ENCODE data around the gene CDCA8. TPM values are rescaled to one million over a fixed set of nuclear protein-coding genes. Genes with fewer than 3 reads are reported as not detected.

Gene CDCA8
- polyA plus RNA-seq, 4 donors = 4.0 to 23.5 (median 7.6) TPM

DNA sequence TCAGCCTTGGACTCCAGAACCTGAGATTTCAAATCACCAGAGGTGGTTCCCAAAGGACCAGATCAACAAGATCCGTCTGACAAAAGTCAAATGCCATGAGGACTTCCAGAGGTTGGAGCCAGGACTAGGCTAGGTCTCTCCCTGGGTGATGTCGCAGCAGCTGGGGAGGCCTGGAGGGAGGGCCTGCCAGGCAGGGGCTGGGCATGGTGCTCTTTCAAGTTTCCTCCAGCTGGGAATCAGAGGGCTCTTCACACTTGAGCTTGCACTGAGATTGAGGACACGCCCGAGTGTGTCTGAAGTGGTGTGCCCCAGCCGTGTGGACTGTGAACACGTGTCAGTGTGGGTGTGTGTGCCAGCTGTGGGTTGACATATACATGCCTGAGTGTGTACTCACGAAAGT, 36.3 kb upstream of the CDCA8 start:
- 20 to 53% (median 46%) methylated on average over 7 of the region's 7 CpGs for WGBS, 3 donors
- no peak overlapping the region for H3K4me3 ChIP-seq (ENCODE audit: low read depth in 1 of 3, low read length in 3 of 3)
- no peaks in the 10 kb centered on the region for H3K36me3 ChIP-seq (ENCODE audit: control insufficient read depth in 3 of 3, insufficient read depth in 2 of 3, low read depth in 1 of 3, low read length in 3 of 3)
- H3K9me3 ChIP-seq (ENCODE audit: control insufficient read depth in 2 of 2, insufficient read depth in 1 of 2, low read depth in 1 of 2, low read length in 1 of 2) = no peaks in the 10 kb centered on the region
- FAIRE-seq = no peak
- no peaks in the 10 kb centered on the region for H3K4me1 ChIP-seq (ENCODE audit: control insufficient read depth in 3 of 3, insufficient read depth in 2 of 3, low read depth in 1 of 3, low read length in 2 of 3)
- no peak for DNase-seq
- no peak overlapping the region for H3K27ac ChIP-seq (ENCODE audit: low read depth in 1 of 3, low read length in 2 of 3)
- peaks cover 0 to 10% (median 5%) of the 10 kb centered on the region in 3 donors for H3K27me3 ChIP-seq (ENCODE audit: control insufficient read depth in 3 of 3, insufficient read depth in 3 of 3, low read length in 3 of 3)

DNA sequence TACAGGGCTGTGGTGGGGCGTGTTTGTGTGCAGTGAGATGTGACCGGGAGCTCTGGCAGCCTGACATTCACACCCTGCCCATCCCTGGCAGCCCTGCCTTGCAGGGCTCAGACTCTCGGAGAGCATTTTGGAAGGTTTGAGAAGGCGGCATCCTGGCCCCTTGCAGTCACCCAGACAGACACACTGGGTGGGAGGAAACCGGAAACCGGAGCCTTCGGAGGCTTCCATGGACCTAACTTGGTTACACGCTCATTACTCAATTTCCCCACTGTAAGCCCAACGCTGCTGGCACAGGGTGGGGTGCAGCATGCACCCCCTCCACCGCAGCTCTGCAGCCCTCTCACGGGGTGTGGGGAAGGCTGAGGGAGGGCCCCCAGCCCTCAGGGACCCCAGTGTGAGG, 35.4 kb upstream of the CDCA8 start:
- WGBS, 3 donors = 78 to 79% (median 79%) methylated on average over 11 of the region's 11 CpGs
- Histone ChIP-seq H3K36me3 (ENCODE audit: control insufficient read depth in 3 of 3, insufficient read depth in 2 of 3, low read depth in 1 of 3, low read length in 3 of 3) (no peaks in the 10 kb centered on the region), H3K27ac (ENCODE audit: low read depth in 1 of 3, low read length in 2 of 3) (no peak overlapping the region), H3K4me1 (ENCODE audit: control insufficient read depth in 3 of 3, insufficient read depth in 2 of 3, low read depth in 1 of 3, low read length in 2 of 3) (no peaks in the 10 kb centered on the region), H3K9me3 (ENCODE audit: control insufficient read depth in 2 of 2, insufficient read depth in 1 of 2, low read depth in 1 of 2, low read length in 1 of 2) (no peaks in the 10 kb centered on the region), H3K4me3 (ENCODE audit: low read depth in 1 of 3, low read length in 3 of 3) (no peak overlapping the region), H3K27me3 (ENCODE audit: control insufficient read depth in 3 of 3, insufficient read depth in 3 of 3, low read length in 3 of 3) (peaks cover 0 to 10% (median 5%) of the 10 kb centered on the region in 3 donors)
- no peak for DNase-seq
- FAIRE-seq = no peak

DNA sequence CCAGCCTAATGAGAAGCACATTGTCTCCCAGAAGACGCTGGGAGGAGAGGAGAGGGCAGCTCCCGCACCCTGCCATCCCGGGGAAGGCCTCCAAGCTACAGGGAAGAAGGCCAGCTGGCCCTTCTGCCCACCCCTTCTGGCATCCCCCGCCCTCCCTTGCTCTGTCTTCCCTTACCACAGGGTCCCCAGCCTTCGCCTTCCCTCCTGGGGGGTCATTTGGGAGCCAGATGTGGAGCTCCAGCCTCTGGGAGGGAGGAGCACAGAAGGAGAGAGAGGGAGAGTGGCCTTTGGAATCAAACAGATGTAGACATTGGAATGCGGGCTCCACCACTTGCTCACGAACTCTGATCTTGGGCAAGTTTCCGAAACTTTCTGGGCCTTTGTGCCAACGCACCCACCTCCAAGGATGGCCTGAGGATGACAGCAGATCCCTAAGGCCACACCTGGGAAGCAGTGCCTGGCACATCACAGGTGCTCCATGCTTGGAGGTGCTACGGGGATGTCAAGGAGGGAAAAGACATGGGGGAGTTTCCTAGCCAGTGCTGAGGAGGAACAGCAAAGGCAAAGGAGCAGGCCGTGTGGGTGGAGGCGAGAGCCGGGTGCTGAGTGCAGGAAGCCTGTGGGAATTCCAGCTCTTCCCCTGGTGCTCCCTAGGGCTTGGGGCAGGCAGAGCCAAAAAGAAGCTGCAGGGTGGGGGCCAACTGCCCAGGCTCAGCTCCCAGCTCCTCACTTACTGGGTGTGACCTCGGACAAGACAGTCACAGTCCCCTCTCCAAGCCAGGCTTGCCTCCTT, 34.5 kb upstream of the CDCA8 start:
- Histone ChIP-seq H3K9me3 (ENCODE audit: control insufficient read depth in 2 of 2, insufficient read depth in 1 of 2, low read depth in 1 of 2, low read length in 1 of 2) (no peaks in the 10 kb centered on the region), H3K4me3 (ENCODE audit: low read depth in 1 of 3, low read length in 3 of 3) (no peak overlapping the region), H3K36me3 (ENCODE audit: control insufficient read depth in 3 of 3, insufficient read depth in 2 of 3, low read depth in 1 of 3, low read length in 3 of 3) (no peaks in the 10 kb centered on the region), H3K27me3 (ENCODE audit: control insufficient read depth in 3 of 3, insufficient read depth in 3 of 3, low read length in 3 of 3) (peaks cover 0 to 10% (median 5%) of the 10 kb centered on the region in 3 donors), H3K4me1 (ENCODE audit: control insufficient read depth in 3 of 3, insufficient read depth in 2 of 3, low read depth in 1 of 3, low read length in 2 of 3) (no peaks in the 10 kb centered on the region), H3K27ac (ENCODE audit: low read depth in 1 of 3, low read length in 2 of 3) (no peak overlapping the region)
- 52 to 66% (median 60%) methylated on average over 13 to 14 of the region's 14 CpGs for WGBS, 3 donors
- FAIRE-seq = no peak
- no peak for DNase-seq

DNA sequence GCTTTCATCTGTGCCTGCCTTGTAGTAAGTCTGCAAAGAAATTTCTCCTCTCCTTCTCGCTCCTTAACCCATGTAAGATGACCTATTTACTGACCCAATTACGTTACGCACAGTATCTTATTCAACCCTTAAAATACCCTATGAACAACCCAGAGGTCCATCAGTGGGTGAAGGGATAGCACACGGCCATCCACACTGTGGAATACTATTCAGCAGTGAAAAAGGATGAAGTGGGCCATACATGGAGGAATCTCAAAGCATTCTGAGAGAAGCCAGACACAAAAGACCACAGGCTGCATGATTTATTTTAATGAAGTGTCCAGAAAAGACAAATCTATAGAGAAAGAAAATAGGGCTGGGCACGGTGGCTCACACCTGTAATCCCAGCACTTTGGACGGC, 33.8 kb upstream of the CDCA8 start:
- Histone ChIP-seq H3K4me3 (ENCODE audit: low read depth in 1 of 3, low read length in 3 of 3) (no peak overlapping the region), H3K27ac (ENCODE audit: low read depth in 1 of 3, low read length in 2 of 3) (no peak overlapping the region), H3K9me3 (ENCODE audit: control insufficient read depth in 2 of 2, insufficient read depth in 1 of 2, low read depth in 1 of 2, low read length in 1 of 2) (no peaks in the 10 kb centered on the region), H3K27me3 (ENCODE audit: control insufficient read depth in 3 of 3, insufficient read depth in 3 of 3, low read length in 3 of 3) (peaks cover 0 to 10% (median 5%) of the 10 kb centered on the region in 3 donors), H3K4me1 (ENCODE audit: control insufficient read depth in 3 of 3, insufficient read depth in 2 of 3, low read depth in 1 of 3, low read length in 2 of 3) (no peaks in the 10 kb centered on the region), H3K36me3 (ENCODE audit: control insufficient read depth in 3 of 3, insufficient read depth in 2 of 3, low read depth in 1 of 3, low read length in 3 of 3) (no peaks in the 10 kb centered on the region)
- WGBS, 3 donors = 75 to 89% (median 84%) methylated on average over 6 of the region's 6 CpGs
- DNase-seq = no peak
- FAIRE-seq = no peak

DNA sequence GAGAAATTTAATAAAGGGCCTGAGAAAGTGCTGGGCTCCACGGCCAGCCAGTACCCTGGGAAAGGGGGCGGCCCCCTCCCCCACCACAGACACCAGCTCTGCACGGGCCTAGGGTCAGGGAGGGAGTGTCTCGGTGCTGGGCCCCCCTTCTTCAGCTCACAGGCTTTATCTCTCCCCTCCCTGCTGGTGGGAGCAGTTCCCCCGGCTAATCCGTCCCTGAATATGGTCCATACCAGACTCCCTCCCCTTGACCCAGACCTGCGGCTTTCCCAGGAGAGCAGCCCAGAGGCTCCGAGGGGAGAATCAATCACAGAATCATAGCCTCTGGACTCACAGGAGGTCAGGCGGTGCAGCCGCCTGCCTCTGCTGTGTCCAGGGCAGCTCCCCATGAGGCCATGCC, 31.7 kb upstream of the CDCA8 start:
- Histone ChIP-seq H3K4me1 (ENCODE audit: control insufficient read depth in 3 of 3, insufficient read depth in 2 of 3, low read depth in 1 of 3, low read length in 2 of 3) (no peaks in the 10 kb centered on the region), H3K4me3 (ENCODE audit: low read depth in 1 of 3, low read length in 3 of 3) (no peak overlapping the region), H3K9me3 (ENCODE audit: control insufficient read depth in 2 of 2, insufficient read depth in 1 of 2, low read depth in 1 of 2, low read length in 1 of 2) (no peaks in the 10 kb centered on the region), H3K27ac (ENCODE audit: low read depth in 1 of 3, low read length in 2 of 3) (no peak overlapping the region), H3K27me3 (ENCODE audit: control insufficient read depth in 3 of 3, insufficient read depth in 3 of 3, low read length in 3 of 3) (peaks cover 0 to 10% (median 5%) of the 10 kb centered on the region in 3 donors), H3K36me3 (ENCODE audit: control insufficient read depth in 3 of 3, insufficient read depth in 2 of 3, low read depth in 1 of 3, low read length in 3 of 3) (no peaks in the 10 kb centered on the region)
- WGBS, 3 donors = 29 to 36% (median 33%) methylated on average over 10 of the region's 10 CpGs
- FAIRE-seq = no peak
- no peak for DNase-seq

DNA sequence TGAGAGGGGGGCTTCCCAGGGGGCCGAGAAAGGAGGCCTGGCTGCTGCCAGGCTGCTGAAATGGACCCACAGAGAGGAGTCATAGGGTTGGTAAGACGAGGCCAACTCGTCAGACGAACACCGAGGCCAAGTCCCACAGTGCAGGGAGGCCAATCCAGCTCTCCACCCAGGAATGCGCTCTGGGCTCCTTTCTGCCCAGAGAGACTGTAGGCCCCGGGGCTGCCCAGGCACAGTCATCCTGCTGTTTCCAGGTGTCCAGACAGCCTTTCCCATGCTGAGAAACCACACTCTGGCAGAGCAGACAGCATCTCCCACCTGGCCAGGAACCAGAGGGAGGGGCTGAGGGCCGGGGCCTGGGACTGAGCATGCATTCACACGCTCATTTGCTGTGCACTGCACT, 30.9 kb upstream of the CDCA8 start:
- Histone ChIP-seq H3K27me3 (ENCODE audit: control insufficient read depth in 3 of 3, insufficient read depth in 3 of 3, low read length in 3 of 3) (peaks cover 0 to 10% (median 5%) of the 10 kb centered on the region in 3 donors), H3K4me1 (ENCODE audit: control insufficient read depth in 3 of 3, insufficient read depth in 2 of 3, low read depth in 1 of 3, low read length in 2 of 3) (no peaks in the 10 kb centered on the region), H3K36me3 (ENCODE audit: control insufficient read depth in 3 of 3, insufficient read depth in 2 of 3, low read depth in 1 of 3, low read length in 3 of 3) (no peaks in the 10 kb centered on the region), H3K9me3 (ENCODE audit: control insufficient read depth in 2 of 2, insufficient read depth in 1 of 2, low read depth in 1 of 2, low read length in 1 of 2) (no peaks in the 10 kb centered on the region), H3K4me3 (ENCODE audit: low read depth in 1 of 3, low read length in 3 of 3) (no peak overlapping the region), H3K27ac (ENCODE audit: low read depth in 1 of 3, low read length in 2 of 3) (no peak overlapping the region)
- no peak for DNase-seq
- WGBS, 3 donors = 69 to 71% (median 70%) methylated on average over 9 of the region's 9 CpGs
- FAIRE-seq = no peak

DNA sequence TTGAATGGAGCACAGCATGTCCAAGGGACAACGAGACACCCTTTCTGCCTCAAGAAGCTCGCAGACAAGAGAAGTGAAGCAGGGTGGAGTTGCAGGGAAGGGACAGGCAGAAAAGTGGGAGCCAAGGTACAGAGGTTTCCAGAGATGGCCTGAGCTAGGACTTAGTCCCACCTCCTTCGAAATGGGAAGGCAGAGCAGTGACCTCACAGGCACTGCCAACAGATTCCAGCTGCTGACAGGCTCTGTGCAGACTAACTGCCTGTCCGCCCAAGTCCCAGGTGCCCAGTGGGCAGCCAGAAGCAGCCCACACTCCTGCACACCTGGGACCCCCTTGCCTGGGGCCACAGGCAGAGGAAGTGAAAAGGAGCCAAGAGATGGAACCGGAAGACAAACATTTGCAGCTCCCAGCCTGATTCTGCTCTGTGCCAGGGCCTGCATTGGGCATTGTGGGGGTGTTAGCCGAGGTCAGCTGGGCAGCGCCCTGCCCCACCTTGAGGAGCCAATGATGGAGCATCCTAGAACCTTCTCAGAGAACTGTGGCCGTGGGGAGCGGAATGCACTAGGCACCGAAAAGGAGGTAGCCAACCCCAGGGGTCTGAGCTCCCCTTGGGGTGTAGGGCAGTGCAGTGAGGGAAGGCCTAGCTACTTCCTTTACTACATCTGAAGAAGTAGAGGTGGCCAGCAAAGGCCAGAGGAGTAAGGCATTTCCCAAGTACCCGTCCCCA, 30.1 kb upstream of the CDCA8 start:
- no peaks in the 10 kb centered on the region for H3K36me3 ChIP-seq (ENCODE audit: control insufficient read depth in 3 of 3, insufficient read depth in 2 of 3, low read depth in 1 of 3, low read length in 3 of 3)
- no peak for DNase-seq
- no peaks in the 10 kb centered on the region for H3K4me1 ChIP-seq (ENCODE audit: control insufficient read depth in 3 of 3, insufficient read depth in 2 of 3, low read depth in 1 of 3, low read length in 2 of 3)
- H3K27me3 ChIP-seq (ENCODE audit: control insufficient read depth in 3 of 3, insufficient read depth in 3 of 3, low read length in 3 of 3) = peaks cover 0 to 14% (median 4%) of the 10 kb centered on the region in 3 donors
- no peak overlapping the region for H3K4me3 ChIP-seq (ENCODE audit: low read depth in 1 of 3, low read length in 3 of 3)
- no peaks in the 10 kb centered on the region for H3K9me3 ChIP-seq (ENCODE audit: control insufficient read depth in 2 of 2, insufficient read depth in 1 of 2, low read depth in 1 of 2, low read length in 1 of 2)
- WGBS, 3 donors = 81 to 87% (median 81%) methylated on average over 11 of the region's 11 CpGs
- H3K27ac ChIP-seq (ENCODE audit: low read depth in 1 of 3, low read length in 2 of 3) = no peak overlapping the region
- no peak for FAIRE-seq

DNA sequence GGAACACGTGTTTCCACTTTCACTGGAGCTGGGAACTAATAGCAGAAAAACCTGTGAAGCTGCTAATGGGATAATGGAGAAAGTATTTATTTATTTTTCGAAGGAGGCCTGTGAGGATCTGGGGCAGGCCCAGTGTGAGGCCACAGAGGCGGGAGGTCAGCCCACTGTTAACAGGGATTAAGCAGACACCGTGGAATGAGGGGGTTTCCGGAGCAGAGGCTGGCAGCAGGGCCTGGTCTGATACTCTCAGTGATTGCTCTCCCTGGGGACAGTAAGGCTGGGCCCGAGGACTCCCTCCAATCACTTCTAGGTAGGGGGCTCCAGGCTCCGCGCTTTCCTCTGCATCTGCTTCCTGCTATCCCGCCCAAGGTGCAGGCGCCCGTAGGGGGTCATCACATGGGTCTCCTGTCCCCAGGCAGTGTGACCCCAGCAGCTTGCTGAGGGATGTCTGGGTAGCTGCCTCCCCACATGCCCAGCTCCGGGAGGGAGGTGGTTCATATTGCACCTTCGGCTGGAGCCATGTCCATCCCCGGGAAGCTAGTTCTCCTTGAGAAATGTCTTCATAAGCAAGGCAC, 28.8 kb upstream of the CDCA8 start:
- Histone ChIP-seq H3K4me1 (ENCODE audit: control insufficient read depth in 3 of 3, insufficient read depth in 2 of 3, low read depth in 1 of 3, low read length in 2 of 3) (no peaks in the 10 kb centered on the region), H3K27me3 (ENCODE audit: control insufficient read depth in 3 of 3, insufficient read depth in 3 of 3, low read length in 3 of 3) (peaks cover 0 to 14% (median 4%) of the 10 kb centered on the region in 3 donors), H3K9me3 (ENCODE audit: control insufficient read depth in 2 of 2, insufficient read depth in 1 of 2, low read depth in 1 of 2, low read length in 1 of 2) (no peaks in the 10 kb centered on the region), H3K36me3 (ENCODE audit: control insufficient read depth in 3 of 3, insufficient read depth in 2 of 3, low read depth in 1 of 3, low read length in 3 of 3) (no peaks in the 10 kb centered on the region), H3K4me3 (ENCODE audit: low read depth in 1 of 3, low read length in 3 of 3) (no peak overlapping the region), H3K27ac (ENCODE audit: low read depth in 1 of 3, low read length in 2 of 3) (no peak overlapping the region)
- DNase-seq (no peak), FAIRE-seq (no peak)
- WGBS, 3 donors = 52 to 55% (median 53%) methylated on average over 14 of the region's 14 CpGs

Data from small intestine (tissue), 7 donors.